Measurements from ENCODE around the gene RTL10. TPM values are rescaled to one million over a fixed set of nuclear protein-coding genes. Genes with fewer than 3 reads are reported as not detected.
A peak's percentile ranks its signal among the peaks of the same experiment; 100 is the strongest.

RTL10 gene
- polyA plus RNA-seq, 1 donor: 19.5 TPM

- H3K36me3 ChIP-seq (ENCODE audit: control insufficient read depth, insufficient read depth, low read length): peaks cover 18% of the 10 kb centered on the region
- H3K9me3 ChIP-seq (ENCODE audit: control insufficient read depth, low read depth, low read length): no peaks in the 10 kb centered on the region
- no CpG with 5 or more reads among the region's 26 CpGs for WGBS (ENCODE audit: insufficient coverage, low lambda C conversion rate)
- DNase-seq: no peak
- no peak overlapping the region for H3K27ac ChIP-seq (ENCODE audit: low read length)
- H3K4me1 ChIP-seq (ENCODE audit: control insufficient read depth, insufficient read depth, low read length): peaks cover 12% of the 10 kb centered on the region
- H3K27me3 ChIP-seq (ENCODE audit: control insufficient read depth, insufficient read depth, low read length): no peaks in the 10 kb centered on the region
- no peak overlapping the region for H3K4me3 ChIP-seq (ENCODE audit: low read length)
These were observed 28.0 kb upstream of the RTL10 start for GRCh38 chr22:19882446-19883381.

GRCh38 chr22:19880786-19881569 is 26.3 kb upstream of the RTL10 start:
- peak; percentile 58 to 65 for DNase-seq
- H3K4me1 ChIP-seq (ENCODE audit: control insufficient read depth, insufficient read depth, low read length): peaks cover 12% of the 10 kb centered on the region
- H3K27ac ChIP-seq (ENCODE audit: low read length): peak overlapping the region; percentile 32
- no CpG with 5 or more reads among the region's 27 CpGs for WGBS (ENCODE audit: insufficient coverage, low lambda C conversion rate)
- H3K36me3 ChIP-seq (ENCODE audit: control insufficient read depth, insufficient read depth, low read length): peaks cover 24% of the 10 kb centered on the region
- no peaks in the 10 kb centered on the region for H3K27me3 ChIP-seq (ENCODE audit: control insufficient read depth, insufficient read depth, low read length)
- H3K4me3 ChIP-seq (ENCODE audit: low read length): no peak overlapping the region
- no peaks in the 10 kb centered on the region for H3K9me3 ChIP-seq (ENCODE audit: control insufficient read depth, low read depth, low read length)

DNA sequence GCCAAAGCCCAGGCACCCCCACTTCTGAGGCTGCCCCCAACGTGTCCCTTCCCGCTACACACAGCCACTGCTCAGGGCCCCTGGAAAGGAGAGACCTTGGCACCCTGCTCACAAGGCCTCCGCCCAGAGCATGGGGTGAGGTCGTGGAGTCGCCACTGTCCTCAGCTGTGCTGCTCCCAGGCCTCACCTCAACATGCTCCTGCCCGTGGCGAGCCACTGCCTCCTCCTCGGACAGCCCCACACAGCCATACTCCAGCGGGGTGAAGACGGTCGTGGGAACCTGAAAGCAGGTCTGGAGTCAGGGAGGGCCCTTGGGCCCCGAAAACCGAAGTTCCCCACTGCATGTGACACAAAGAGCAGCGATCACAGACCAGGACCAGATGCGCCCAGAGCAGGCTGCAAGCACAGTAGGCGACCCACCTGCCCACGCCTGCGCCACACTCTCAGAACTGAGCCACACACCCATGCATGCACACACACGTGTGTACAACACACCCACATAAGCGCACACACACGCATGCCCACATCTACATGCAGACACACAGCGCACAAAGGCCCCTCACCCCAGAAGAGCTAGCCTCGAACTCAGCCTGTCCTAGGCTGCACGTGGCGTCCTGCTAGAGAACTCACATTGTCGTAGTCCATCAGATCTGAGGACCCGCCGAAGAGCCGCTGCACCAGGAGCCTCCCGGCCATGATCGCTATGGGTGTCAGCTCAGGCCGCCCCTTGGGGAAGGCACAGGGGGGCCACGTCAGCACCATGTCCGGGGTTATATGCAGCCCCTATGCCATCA is 25.5 kb upstream of the RTL10 start:
- Histone ChIP-seq H3K9me3 (ENCODE audit: control insufficient read depth, low read depth, low read length) (no peaks in the 10 kb centered on the region), H3K27me3 (ENCODE audit: control insufficient read depth, insufficient read depth, low read length) (no peaks in the 10 kb centered on the region), H3K36me3 (ENCODE audit: control insufficient read depth, insufficient read depth, low read length) (peaks cover 24% of the 10 kb centered on the region), H3K4me1 (ENCODE audit: control insufficient read depth, insufficient read depth, low read length) (peaks cover 12% of the 10 kb centered on the region), H3K27ac (ENCODE audit: low read length) (peak overlapping the region; percentile 32), H3K4me3 (ENCODE audit: low read length) (no peak overlapping the region)
- no peak for DNase-seq
- no CpG with 5 or more reads among the region's 34 CpGs for WGBS (ENCODE audit: insufficient coverage, low lambda C conversion rate)

GRCh38 chr22:19879643-19879991 is 24.9 kb upstream of the RTL10 start:
- Histone ChIP-seq H3K27ac (ENCODE audit: low read length) (no peak overlapping the region), H3K36me3 (ENCODE audit: control insufficient read depth, insufficient read depth, low read length) (peaks cover 24% of the 10 kb centered on the region), H3K9me3 (ENCODE audit: control insufficient read depth, low read depth, low read length) (no peaks in the 10 kb centered on the region), H3K4me3 (ENCODE audit: low read length) (no peak overlapping the region), H3K4me1 (ENCODE audit: control insufficient read depth, insufficient read depth, low read length) (peaks cover 12% of the 10 kb centered on the region), H3K27me3 (ENCODE audit: control insufficient read depth, insufficient read depth, low read length) (no peaks in the 10 kb centered on the region)
- no peak for DNase-seq
- no CpG with 5 or more reads among the region's 4 CpGs for WGBS (ENCODE audit: insufficient coverage, low lambda C conversion rate)

DNA sequence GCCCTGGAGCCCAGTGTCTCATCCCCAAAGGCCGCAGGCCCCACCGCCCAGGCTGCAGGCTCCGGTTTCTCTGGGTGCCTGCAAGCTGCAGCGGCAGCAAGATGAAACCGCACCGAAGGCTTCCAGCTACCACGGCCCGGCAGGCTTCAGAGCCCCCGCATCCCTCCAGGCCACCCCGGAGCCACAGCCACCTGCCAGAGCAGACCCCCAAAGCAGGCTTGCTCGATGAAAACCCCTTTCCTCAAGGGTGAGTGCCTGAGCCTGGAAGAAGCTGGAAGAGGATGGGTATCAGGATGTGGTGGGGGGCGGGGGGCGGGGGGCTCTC is 24.5 kb upstream of the RTL10 start:
- Histone ChIP-seq H3K27me3 (ENCODE audit: control insufficient read depth, insufficient read depth, low read length) (no peaks in the 10 kb centered on the region), H3K9me3 (ENCODE audit: control insufficient read depth, low read depth, low read length) (no peaks in the 10 kb centered on the region), H3K4me3 (ENCODE audit: low read length) (no peak overlapping the region), H3K36me3 (ENCODE audit: control insufficient read depth, insufficient read depth, low read length) (peaks cover 24% of the 10 kb centered on the region), H3K4me1 (ENCODE audit: control insufficient read depth, insufficient read depth, low read length) (peaks cover 14% of the 10 kb centered on the region), H3K27ac (ENCODE audit: low read length) (no peak overlapping the region)
- no CpG with 5 or more reads among the region's 13 CpGs for WGBS (ENCODE audit: insufficient coverage, low lambda C conversion rate)
- DNase-seq: no peak

DNA sequence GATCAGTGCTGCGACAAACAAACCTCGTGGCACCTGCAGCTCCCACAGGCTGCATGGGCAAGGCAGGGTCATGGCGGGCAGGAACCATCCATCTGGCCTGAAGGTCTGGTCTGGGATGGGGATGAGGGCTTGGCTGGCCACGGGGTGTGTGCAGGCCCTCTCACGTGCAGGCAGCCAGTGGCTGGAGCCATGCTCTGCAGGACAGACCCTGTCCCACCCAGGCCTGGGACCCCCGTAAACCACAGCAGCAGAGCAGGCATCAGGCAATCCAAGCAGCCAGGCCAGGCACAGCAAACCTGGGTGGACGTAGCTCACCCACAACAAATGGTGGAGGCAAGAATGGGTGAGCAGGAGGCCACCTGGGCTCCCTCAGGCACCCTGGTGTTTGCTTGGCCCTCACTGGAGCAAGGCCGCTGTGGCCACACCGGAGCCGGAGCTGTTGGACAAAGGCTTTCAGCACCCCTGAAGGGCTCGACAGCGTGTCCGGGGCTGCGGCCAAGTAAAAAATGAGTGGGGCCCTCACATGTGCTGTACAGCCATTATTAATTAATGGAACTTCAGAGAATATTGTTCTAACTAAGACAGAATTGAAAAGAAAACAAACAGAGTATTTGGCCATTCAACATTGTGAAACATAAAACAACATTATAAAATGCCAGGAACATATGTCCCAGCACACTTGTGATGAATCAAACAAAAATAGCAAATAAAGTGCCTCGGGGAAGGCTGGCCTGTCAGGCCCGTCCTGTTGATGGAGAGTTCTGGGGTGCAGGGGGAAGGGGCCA is 24.0 kb upstream of the RTL10 start:
- H3K27ac ChIP-seq (ENCODE audit: low read length): no peak overlapping the region
- H3K4me1 ChIP-seq (ENCODE audit: control insufficient read depth, insufficient read depth, low read length): peaks cover 20% of the 10 kb centered on the region
- no CpG with 5 or more reads among the region's 16 CpGs for WGBS (ENCODE audit: insufficient coverage, low lambda C conversion rate)
- no peaks in the 10 kb centered on the region for H3K9me3 ChIP-seq (ENCODE audit: control insufficient read depth, low read depth, low read length)
- no peak for DNase-seq
- H3K4me3 ChIP-seq (ENCODE audit: low read length): no peak overlapping the region
- no peaks in the 10 kb centered on the region for H3K27me3 ChIP-seq (ENCODE audit: control insufficient read depth, insufficient read depth, low read length)
- H3K36me3 ChIP-seq (ENCODE audit: control insufficient read depth, insufficient read depth, low read length): peaks cover 24% of the 10 kb centered on the region

- H3K4me1 ChIP-seq (ENCODE audit: control insufficient read depth, insufficient read depth, low read length): peaks cover 21% of the 10 kb centered on the region
- no peaks in the 10 kb centered on the region for H3K27me3 ChIP-seq (ENCODE audit: control insufficient read depth, insufficient read depth, low read length)
- DNase-seq: no peak
- H3K36me3 ChIP-seq (ENCODE audit: control insufficient read depth, insufficient read depth, low read length): peaks cover 20% of the 10 kb centered on the region
- no peaks in the 10 kb centered on the region for H3K9me3 ChIP-seq (ENCODE audit: control insufficient read depth, low read depth, low read length)
- WGBS (ENCODE audit: insufficient coverage, low lambda C conversion rate): no CpG with 5 or more reads among the region's 20 CpGs
- H3K27ac ChIP-seq (ENCODE audit: low read length): no peak overlapping the region
- no peak overlapping the region for H3K4me3 ChIP-seq (ENCODE audit: low read length)
These were observed 23.1 kb upstream of the RTL10 start for GRCh38 chr22:19877626-19878339.

DNA sequence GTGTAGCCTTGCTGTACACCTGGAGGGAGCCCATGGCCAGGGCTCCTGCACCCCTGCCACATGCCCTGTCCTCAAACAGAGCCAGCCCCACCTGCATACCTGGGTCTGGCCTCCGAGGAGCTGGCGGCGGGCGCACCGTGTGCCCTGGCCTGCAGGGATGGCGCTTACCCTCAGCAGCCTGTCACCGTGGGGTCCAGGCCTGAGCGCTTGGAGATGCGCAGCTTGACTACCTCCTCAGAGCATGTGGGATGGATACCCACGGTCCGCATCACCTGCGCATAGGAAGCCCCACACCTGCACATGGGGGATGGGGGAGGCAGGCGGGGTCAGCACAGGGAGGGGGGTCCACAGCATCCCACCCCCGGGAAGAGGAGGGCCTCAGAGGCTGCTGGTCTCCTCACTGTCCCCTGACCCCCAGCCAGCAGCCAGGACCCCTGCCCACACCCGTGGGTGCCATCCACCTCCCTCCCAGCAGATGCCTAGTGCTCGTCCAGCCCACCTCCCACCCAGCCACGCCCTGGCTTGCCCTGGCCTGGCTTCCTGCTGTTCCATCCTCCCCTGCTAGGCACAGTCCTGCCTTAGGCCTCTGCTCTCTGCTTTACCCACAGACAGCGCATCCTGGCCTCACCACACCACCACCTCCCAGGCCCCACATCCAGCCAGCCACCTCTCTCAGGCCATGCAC is 22.4 kb upstream of the RTL10 start:
- Histone ChIP-seq H3K4me3 (ENCODE audit: low read length) (no peak overlapping the region), H3K27ac (ENCODE audit: low read length) (no peak overlapping the region), H3K4me1 (ENCODE audit: control insufficient read depth, insufficient read depth, low read length) (peaks cover 21% of the 10 kb centered on the region), H3K9me3 (ENCODE audit: control insufficient read depth, low read depth, low read length) (no peaks in the 10 kb centered on the region), H3K36me3 (ENCODE audit: control insufficient read depth, insufficient read depth, low read length) (peaks cover 16% of the 10 kb centered on the region), H3K27me3 (ENCODE audit: control insufficient read depth, insufficient read depth, low read length) (no peaks in the 10 kb centered on the region)
- DNase-seq: no peak
- no CpG with 5 or more reads among the region's 18 CpGs for WGBS (ENCODE audit: insufficient coverage, low lambda C conversion rate)

GRCh38 chr22:19876314-19876940 is 21.8 kb upstream of the RTL10 start:
- WGBS (ENCODE audit: insufficient coverage, low lambda C conversion rate): no CpG with 5 or more reads among the region's 21 CpGs
- no peak overlapping the region for H3K4me3 ChIP-seq (ENCODE audit: low read length)

More at GRCh38 chr22:19876314-19876940, 21.8 kb upstream of the RTL10 start:
- DNase-seq: no peak
- peaks cover 16% of the 10 kb centered on the region for H3K36me3 ChIP-seq (ENCODE audit: control insufficient read depth, insufficient read depth, low read length)
- H3K27me3 ChIP-seq (ENCODE audit: control insufficient read depth, insufficient read depth, low read length): no peaks in the 10 kb centered on the region
- H3K9me3 ChIP-seq (ENCODE audit: control insufficient read depth, low read depth, low read length): no peaks in the 10 kb centered on the region
- peaks cover 17% of the 10 kb centered on the region for H3K4me1 ChIP-seq (ENCODE audit: control insufficient read depth, insufficient read depth, low read length)
- no peak overlapping the region for H3K27ac ChIP-seq (ENCODE audit: low read length)

Data from large intestine (tissue), 3 donors.